Ishikawa (cell line): Measurements from ENCODE around the gene COLQ.

ENCODE experiments used
- CEBPB ChIP-seq: IDR thresholded peaks from 2 replicates; pipeline ENCODE4 v1.6.1; 2012
- CREB1 ChIP-seq: IDR thresholded peaks from 2 replicates; pipeline ENCODE4 v1.6.1; 2012; ENCODE audit warnings: low read depth
- EGR1 ChIP-seq: IDR thresholded peaks from 2 replicates; pipeline ENCODE4 v1.6.1; 2012
- EP300 ChIP-seq: IDR thresholded peaks from 2 replicates; pipeline ENCODE4 v1.6.1; 2012; ENCODE audit warnings: borderline replicate concordance
- FOXM1 ChIP-seq: IDR thresholded peaks from 2 replicates; pipeline ENCODE4 v1.6.1; 2012; ENCODE audit warnings: low read depth, borderline replicate concordance
- MAX ChIP-seq: IDR thresholded peaks from 2 replicates; pipeline ENCODE4 v1.6.1; 2012
- NFIC ChIP-seq: IDR thresholded peaks from 2 replicates; pipeline ENCODE4 v1.6.1; 2012
- RAD21 ChIP-seq: IDR thresholded peaks from 2 replicates; pipeline ENCODE4 v1.6.1; 2012; ENCODE audit warnings: low read depth
- REST ChIP-seq: IDR thresholded peaks from 2 replicates; pipeline ENCODE4 v1.6.1; 2012; ENCODE audit warnings: low read depth, mild to moderate bottlenecking
- TAF1 ChIP-seq: IDR thresholded peaks from 2 replicates; pipeline ENCODE4 v1.6.1; 2012; ENCODE audit warnings: low read depth, mild to moderate bottlenecking
- TCF12 ChIP-seq: IDR thresholded peaks from 2 replicates; pipeline ENCODE4 v1.6.1; 2012; ENCODE audit warnings: low read depth
- TEAD4 ChIP-seq: IDR thresholded peaks from 2 replicates; pipeline ENCODE4 v1.6.1; 2012
- USF1 ChIP-seq: IDR thresholded peaks from 2 replicates; pipeline ENCODE4 v1.6.1; 2012
- YY1 ChIP-seq: IDR thresholded peaks from 2 replicates; pipeline ENCODE4 v1.6.1; 2012; ENCODE audit warnings: low read depth
- ZBTB7A ChIP-seq: IDR thresholded peaks from 2 replicates; pipeline ENCODE4 v1.6.1; 2012; ENCODE audit warnings: low read depth

Gene COLQ

GRCh38 chr3:15454965-15455364, 66.5 kb downstream of the COLQ start:
- TF ChIP-seq CREB1 (no peak), CEBPB (no peak), REST (no peak), FOXM1 (no peak), TAF1 (no peak), EGR1 (no peak), NFIC (no peak), USF1 (no peak), YY1 (no peak), RAD21 (no peak), MAX (no peak), TEAD4 (no peak)

- TF ChIP-seq ZBTB7A (no peak), RAD21 (no peak), EP300 (no peak), CEBPB (no peak), TAF1 (no peak), CREB1 (no peak), TCF12 (no peak), USF1 (no peak), NFIC (no peak), FOXM1 (no peak), TEAD4 (no peak), MAX (no peak), YY1 (no peak), EGR1 (no peak), REST (no peak)
Measured at GRCh38 chr3:15453991-15454625, 67.4 kb downstream of the COLQ start.

GRCh38 chr3:15453501-15453900, 68.0 kb downstream of the COLQ start:
- TF ChIP-seq CEBPB (no peak), RAD21 (no peak), EGR1 (no peak), ZBTB7A (no peak), TEAD4 (no peak), MAX (no peak), CREB1 (no peak), REST (no peak), TCF12 (no peak), NFIC (no peak), EP300 (no peak), YY1 (no peak), FOXM1 (no peak), TAF1 (no peak), USF1 (no peak)
